ENCODE data around the gene ZSWIM7. TPM values are rescaled to one million over a fixed set of nuclear protein-coding genes. Genes with fewer than 3 reads are reported as not detected.

Gene ZSWIM7
- total RNA-seq, 2 donors from 2014 or later, result 14.5 to 20.9 TPM

- Histone ChIP-seq H3K27ac (no peak overlapping the region), H3K36me3 (no peaks in the 10 kb centered on the region), H3K27me3 (no peaks in the 10 kb centered on the region), H3K9me3 (no peaks in the 10 kb centered on the region), H3K4me3 (no peak overlapping the region), H3K4me1 (no peaks in the 10 kb centered on the region)
- no peak for DNase-seq (ENCODE audit: low spot score)
- TF ChIP-seq, protein P1, sequence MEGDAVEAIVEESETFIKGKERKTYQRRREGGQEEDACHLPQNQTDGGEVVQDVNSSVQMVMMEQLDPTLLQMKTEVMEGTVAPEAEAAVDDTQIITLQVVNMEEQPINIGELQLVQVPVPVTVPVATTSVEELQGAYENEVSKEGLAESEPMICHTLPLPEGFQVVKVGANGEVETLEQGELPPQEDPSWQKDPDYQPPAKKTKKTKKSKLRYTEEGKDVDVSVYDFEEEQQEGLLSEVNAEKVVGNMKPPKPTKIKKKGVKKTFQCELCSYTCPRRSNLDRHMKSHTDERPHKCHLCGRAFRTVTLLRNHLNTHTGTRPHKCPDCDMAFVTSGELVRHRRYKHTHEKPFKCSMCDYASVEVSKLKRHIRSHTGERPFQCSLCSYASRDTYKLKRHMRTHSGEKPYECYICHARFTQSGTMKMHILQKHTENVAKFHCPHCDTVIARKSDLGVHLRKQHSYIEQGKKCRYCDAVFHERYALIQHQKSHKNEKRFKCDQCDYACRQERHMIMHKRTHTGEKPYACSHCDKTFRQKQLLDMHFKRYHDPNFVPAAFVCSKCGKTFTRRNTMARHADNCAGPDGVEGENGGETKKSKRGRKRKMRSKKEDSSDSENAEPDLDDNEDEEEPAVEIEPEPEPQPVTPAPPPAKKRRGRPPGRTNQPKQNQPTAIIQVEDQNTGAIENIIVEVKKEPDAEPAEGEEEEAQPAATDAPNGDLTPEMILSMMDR (IDR thresholded peaks at IDR 0.05), result no peak
These were observed 69.1 kb downstream of the ZSWIM7 start for GRCh38 chr17:15930426-15930825.

- Histone ChIP-seq H3K4me1 (no peaks in the 10 kb centered on the region), H3K36me3 (no peaks in the 10 kb centered on the region), H3K9me3 (no peaks in the 10 kb centered on the region), H3K4me3 (no peak overlapping the region), H3K27me3 (no peaks in the 10 kb centered on the region), H3K27ac (no peak overlapping the region)
- TF ChIP-seq, protein P1 (IDR thresholded peaks at IDR 0.05), result no peak
- DNase-seq (ENCODE audit: low spot score), result no peak
These were observed 69.6 kb downstream of the ZSWIM7 start for GRCh38 chr17:15929941-15930340.

- TF ChIP-seq, protein P1 (IDR thresholded peaks at IDR 0.05), result no peak
- no peaks in the 10 kb centered on the region for H3K36me3 ChIP-seq
- H3K9me3 ChIP-seq, result no peaks in the 10 kb centered on the region
- no peak overlapping the region for H3K27ac ChIP-seq
- H3K4me3 ChIP-seq, result no peak overlapping the region
- no peak for DNase-seq (ENCODE audit: low spot score)
- H3K4me1 ChIP-seq, result no peaks in the 10 kb centered on the region
- no peaks in the 10 kb centered on the region for H3K27me3 ChIP-seq
These were observed 71.2 kb downstream of the ZSWIM7 start for GRCh38 chr17:15928286-15928785.

Other genes with a start within 250 kb of the ZSWIM7 start
- 1 to 10 TPM in 1 of 2 donors, under 1 TPM in 1; 0.59 to 1.0 TPM for gene ADORA2B, start 54.6 kb downstream of the ZSWIM7 start, total RNA-seq
- 10 to 100 TPM; 39.1 to 47.1 TPM for gene TTC19, start 120 bp upstream of the ZSWIM7 start, total RNA-seq
- gene NCOR1, start 215.8 kb upstream of the ZSWIM7 start, total RNA-seq, result 10 to 100 TPM; 79.7 to 84.3 TPM
- gene PIGL, start 217.5 kb upstream of the ZSWIM7 start, total RNA-seq, result 10 to 100 TPM; 10.3 to 14.0 TPM

Data from right atrium auricular region (tissue), 2 donors.